Naive thymus-derived CD4-positive, alpha-beta T cell (primary cell): ENCODE results near the gene LUC7L3. TPM values are rescaled to one million over a fixed set of nuclear protein-coding genes. Genes with fewer than 3 reads are reported as not detected.
A peak's percentile ranks its signal among the peaks of the same experiment; 100 is the strongest.

ENCODE experiments used
- ATAC-seq: fragments of 150-1000 bp; cut with Tn5 transposase; 2 replicates; pipeline ENCODE4 v1.10.0; 2021; ENCODE audit warnings: mild to moderate bottlenecking, moderate library complexity
- CTCF ChIA-PET: fragments of 350-600 bp; sonication (Branson Sonifier 250); formaldehyde crosslinking; loops from one replicate; lab custom pipeline; 2021; ENCODE audit warnings: antibody characterized with exemption; lab: Charles Lee
- POLR2A ChIA-PET: fragments of 350-600 bp; sonication (Branson Sonifier 250); formaldehyde crosslinking; loops from one replicate; lab custom pipeline; 2021; ENCODE audit warnings: antibody characterized with exemption, inconsistent platforms; lab: Charles Lee
- DNase-seq, 9 donors: peaks; one replicate each; pipeline versions ENCODE4 v3.0.0 to v3.0.0-alpha.2; 2020 to 2022; ENCODE audit warnings: mixed read lengths in 1 of 9
- H3K27ac ChIP-seq: one replicate; pipeline ENCODE4 v1.7.0; 2013; ENCODE audit warnings: mild to moderate bottlenecking, low read depth, low read length, moderate library complexity
- H3K27me3 ChIP-seq, 2 donors: one replicate each; pipeline ENCODE4 v1.7.0; 2013; ENCODE audit warnings: low read length in 2 of 2, mild to moderate bottlenecking in 2 of 2, moderate library complexity in 2 of 2; ENCODE audit not compliant: control insufficient read depth in 2 of 2, insufficient read depth in 2 of 2
- H3K36me3 ChIP-seq, 3 experiments: 1 replicate in 2 of 3; 2 replicates in 1 of 3; pipeline ENCODE4 v1.7.0; 2013; ENCODE audit warnings: low read length in 3 of 3, mild to moderate bottlenecking in 3 of 3, moderate library complexity in 1 of 3; ENCODE audit not compliant: insufficient read depth in 3 of 3, control insufficient read depth in 2 of 3
- H3K4me1 ChIP-seq, 2 donors: one replicate each; pipeline ENCODE4 v1.7.0; 2013; ENCODE audit warnings: low read length in 2 of 2, mild to moderate bottlenecking in 2 of 2, moderate library complexity in 1 of 2; ENCODE audit not compliant: control insufficient read depth in 2 of 2, insufficient read depth in 2 of 2
- H3K4me3 ChIP-seq: 2 replicates; pipeline ENCODE4 v1.7.0; 2013; ENCODE audit warnings: mild to moderate bottlenecking, low read length
- H3K9me3 ChIP-seq, 3 experiments: 1 replicate in 2 of 3; 2 replicates in 1 of 3; pipeline ENCODE4 v1.7.0; 2013; ENCODE audit warnings: low read length in 3 of 3; ENCODE audit not compliant: control insufficient read depth in 2 of 3
- H3K27ac Mint-ChIP-seq, 9 donors: one replicate each; pipeline ENCODE4 v1.8.0; 2020 to 2022; ENCODE audit warnings: mixed read lengths in 9 of 9, mild to moderate bottlenecking in 8 of 9, moderate library complexity in 5 of 9, inconsistent platforms in 2 of 9
- H3K27me3 Mint-ChIP-seq, 5 donors: one replicate each; pipeline ENCODE4 v1.8.0; 2021 to 2022; ENCODE audit warnings: mixed read lengths in 5 of 5, mild to moderate bottlenecking in 1 of 5
- H3K36me3 Mint-ChIP-seq, 5 donors: one replicate each; pipeline ENCODE4 v1.8.0; 2020 to 2022; ENCODE audit warnings: mixed read lengths in 5 of 5, mild to moderate bottlenecking in 3 of 5, inconsistent platforms in 1 of 5
- H3K4me1 Mint-ChIP-seq, 7 donors: one replicate each; pipeline ENCODE4 v1.8.0; 2020 to 2022; ENCODE audit warnings: mixed read lengths in 7 of 7, mild to moderate bottlenecking in 3 of 7, inconsistent platforms in 1 of 7
- H3K4me3 Mint-ChIP-seq, 10 donors: one replicate each; pipeline ENCODE4 v1.8.0; 2020 to 2022; ENCODE audit warnings: mild to moderate bottlenecking in 10 of 10, mixed read lengths in 10 of 10, moderate library complexity in 6 of 10, inconsistent platforms in 2 of 10
- H3K9me3 Mint-ChIP-seq, 11 donors: one replicate each; pipeline ENCODE4 v1.8.0; 2020 to 2022; ENCODE audit warnings: mixed read lengths in 11 of 11, mild to moderate bottlenecking in 4 of 11, inconsistent platforms in 1 of 11, moderate library complexity in 1 of 11
- intact Hi-C, 2 donors: fragments of 100-400 bp; cut with micrococcal nuclease; formaldehyde crosslinking; loops; one replicate each; pipeline ENCODE4 v1.15.1; 2023
- polyA plus RNA-seq, 2 donors: library from polyadenylated mRNA; unstranded; fragments of 300-500 nt; fragmentation: Illumina TruSeq; gene quantifications; one replicate each; pipeline ENCODE4 v1.2.3, GENCODE V29; 2021
- total RNA-seq, 6 experiments: library from RNA in 5 of 6; stranded (reverse) in 5 of 6; gene quantifications; 1 replicate in 5 of 6; 2 replicates in 1 of 6; pipeline ENCODE4 v1.2.3 and lab custom pipeline; 2021 to 2026

Gene LUC7L3
- total and polyA plus RNA-seq, 7 experiments from 2014 or later: 41.8 to 331 (median 145) TPM

GRCh38 chr17:50689956-50690886 lies 29.2 kb upstream of the LUC7L3 start:
- ATAC-seq (no peak), DNase-seq (no peak)
- ChIA-PET CTCF (no interaction called here), POLR2A (no interaction called here)
- Mint-ChIP-seq H3K4me3 (no peak overlapping the region), H3K36me3 (peaks cover 0 to 10% (median 5%) of the 10 kb centered on the region in 5 donors), H3K4me1 (peaks cover 0 to 4% (median 0%) of the 10 kb centered on the region in 7 donors), H3K9me3 (no peaks in the 10 kb centered on the region), H3K27ac (no peak overlapping the region), H3K27me3 (peaks cover 0 to 6% (median 0%) of the 10 kb centered on the region in 5 donors)
- Histone ChIP-seq H3K27me3 (no peaks in the 10 kb centered on the region), H3K4me1 (no peaks in the 10 kb centered on the region), H3K36me3 (peaks cover 0 to 28% (median 0%) of the 10 kb centered on the region in 3 experiments), H3K4me3 (no peak overlapping the region), H3K27ac (no peak overlapping the region), H3K9me3 (no peaks in the 10 kb centered on the region)
- intact Hi-C loops: no loop called here

GRCh38 chr17:50690887-50691549 lies 28.4 kb upstream of the LUC7L3 start:
- intact Hi-C loops: no loop called here
- POLR2A ChIA-PET: no interaction called here

GRCh38 chr17:50691550-50692447 lies 27.6 kb upstream of the LUC7L3 start:
- Mint-ChIP-seq H3K27ac (peak overlapping the region in 2 of 9 donors; percentile 48 to 69), H3K36me3 (peaks cover 0 to 23% (median 14%) of the 10 kb centered on the region in 5 donors), H3K9me3 (no peaks in the 10 kb centered on the region), H3K4me1 (peaks cover 0 to 4% (median 0%) of the 10 kb centered on the region in 7 donors), H3K4me3 (no peak overlapping the region), H3K27me3 (no peaks in the 10 kb centered on the region)
- ATAC-seq (no peak), DNase-seq (no peak)
- H3K9me3 ChIP-seq: no peaks in the 10 kb centered on the region
- ChIA-PET CTCF (interaction anchor here (0.6 kb wide), 1 partner anchor 14 kb away, joined by 3 read pairs; no protein-coding TSS in a partner anchor), POLR2A (no interaction called here)
- intact Hi-C loops: no loop called here
- H3K27me3 ChIP-seq: no peaks in the 10 kb centered on the region
- H3K36me3 ChIP-seq: peaks cover 0 to 44% (median 8%) of the 10 kb centered on the region in 3 experiments
- no peaks in the 10 kb centered on the region for H3K4me1 ChIP-seq
- H3K4me3 ChIP-seq: no peak overlapping the region
- H3K27ac ChIP-seq: no peak overlapping the region

More at GRCh38 chr17:50690887-50691549, 28.4 kb upstream of the LUC7L3 start:
- H3K4me1 Mint-ChIP-seq: peaks cover 0 to 4% (median 0%) of the 10 kb centered on the region in 7 donors
- no peaks in the 10 kb centered on the region for H3K27me3 ChIP-seq
- H3K27me3 Mint-ChIP-seq: peaks cover 0 to 4% (median 0%) of the 10 kb centered on the region in 5 donors
- ATAC-seq (no peak), DNase-seq (no peak)
- peaks cover 0 to 18% (median 11%) of the 10 kb centered on the region in 5 donors for H3K36me3 Mint-ChIP-seq
- no peak overlapping the region for H3K4me3 ChIP-seq
- H3K4me3 Mint-ChIP-seq: no peak overlapping the region
- no peaks in the 10 kb centered on the region for H3K9me3 ChIP-seq
- peaks cover 0 to 36% (median 7%) of the 10 kb centered on the region in 3 experiments for H3K36me3 ChIP-seq
- no peaks in the 10 kb centered on the region for H3K4me1 ChIP-seq
- H3K27ac ChIP-seq: no peak overlapping the region
- H3K9me3 Mint-ChIP-seq: no peaks in the 10 kb centered on the region
- CTCF ChIA-PET: no interaction called here
- H3K27ac Mint-ChIP-seq: peak overlapping the region in 1 of 9 donors; percentile 46

- ChIA-PET POLR2A (no interaction called here), CTCF (interaction anchor here (0.6 kb wide), 1 partner anchor 13 kb away, joined by 3 read pairs; no protein-coding TSS in a partner anchor)
- Mint-ChIP-seq H3K4me3 (no peak overlapping the region), H3K27ac (peak overlapping the region in 3 of 9 donors; percentile 10 to 63 (median 38)), H3K4me1 (peaks cover 0 to 10% (median 4%) of the 10 kb centered on the region in 7 donors), H3K27me3 (no peaks in the 10 kb centered on the region), H3K9me3 (no peaks in the 10 kb centered on the region), H3K36me3 (peaks cover 0 to 31% (median 18%) of the 10 kb centered on the region in 5 donors)
- no peak for ATAC-seq
- Histone ChIP-seq H3K4me1 (peaks cover 0 to 3% of the 10 kb centered on the region in 2 donors), H3K9me3 (no peaks in the 10 kb centered on the region), H3K27me3 (no peaks in the 10 kb centered on the region), H3K4me3 (no peak overlapping the region), H3K36me3 (peaks cover 0 to 52% (median 8%) of the 10 kb centered on the region in 3 experiments), H3K27ac (no peak overlapping the region)
- DNase-seq: no peak
- intact Hi-C loops: no loop called here
Measured at GRCh38 chr17:50692448-50693035, 26.9 kb upstream of the LUC7L3 start.

- H3K27ac ChIP-seq: no peak overlapping the region
- H3K27ac Mint-ChIP-seq: peak overlapping the region in 2 of 9 donors; percentile 14 to 38
- peaks cover 0 to 5% of the 10 kb centered on the region in 2 donors for H3K4me1 ChIP-seq
- intact Hi-C loops: no loop called here
- DNase-seq (no peak), ATAC-seq (no peak)
- H3K9me3 ChIP-seq: no peaks in the 10 kb centered on the region
- H3K4me3 ChIP-seq: no peak overlapping the region
- H3K36me3 ChIP-seq: peaks cover 2 to 58% (median 8%) of the 10 kb centered on the region in 3 experiments
- no peak overlapping the region for H3K4me3 Mint-ChIP-seq
- peaks cover 0 to 36% (median 18%) of the 10 kb centered on the region in 5 donors for H3K36me3 Mint-ChIP-seq
- ChIA-PET CTCF (interaction anchor here (0.6 kb wide), 1 partner anchor 25 kb away, joined by 3 read pairs; no protein-coding TSS in a partner anchor), POLR2A (interaction anchor here (0.6 kb wide), 1 partner anchor 45 kb away, joined by 5 read pairs; no protein-coding TSS in a partner anchor)
- H3K27me3 Mint-ChIP-seq: no peaks in the 10 kb centered on the region
- H3K9me3 Mint-ChIP-seq: no peaks in the 10 kb centered on the region
- peaks cover 0 to 16% (median 8%) of the 10 kb centered on the region in 7 donors for H3K4me1 Mint-ChIP-seq
- no peaks in the 10 kb centered on the region for H3K27me3 ChIP-seq
Measured at GRCh38 chr17:50693036-50693682, 26.2 kb upstream of the LUC7L3 start.
